ENCODE results near the gene F2.
"Not testable (repeated sequence)": the region's sequence is repeated elsewhere in the genome, so short reads cannot be mapped to it uniquely, and the experiment has no call there.

Gene F2

GRCh38 chr11:46719048-46719542, at the start of gene F2:
Gene F2, plus strand, starts transcription at chr11:46719213. Its CDS starts 23 bp downstream, at chr11:46719236.
- no peak for DNase-seq

GRCh38 chr11:46669711-46670139, 49.3 kb upstream of the F2 start:
- no peak for DNase-seq

GRCh38 chr11:46670521-46670920, 48.5 kb upstream of the F2 start:
- DNase-seq, result not testable (repeated sequence)

GRCh38 chr11:46671958-46672315, 47.1 kb upstream of the F2 start:
- DNase-seq, result no peak

- no peak for DNase-seq
Observed at GRCh38 chr11:46672381-46672839, 46.6 kb upstream of the F2 start.

- no peak for DNase-seq
Observed at GRCh38 chr11:46673713-46674462, 45.1 kb upstream of the F2 start.

GRCh38 chr11:46674463-46675287, 44.3 kb upstream of the F2 start:
- DNase-seq, result no peak

- DNase-seq, result no peak
Observed at GRCh38 chr11:46675288-46675851, 43.6 kb upstream of the F2 start.

- no peak for DNase-seq
Observed at GRCh38 chr11:46675949-46676348, 43.1 kb upstream of the F2 start.

- no peak for DNase-seq
Observed at GRCh38 chr11:46676436-46677158, 42.4 kb upstream of the F2 start.

- no peak for DNase-seq
Observed at GRCh38 chr11:46677169-46677568, 41.8 kb upstream of the F2 start.

- DNase-seq, result no peak
Observed at GRCh38 chr11:46677991-46678740, 40.8 kb upstream of the F2 start.

GRCh38 chr11:46678741-46679130, 40.3 kb upstream of the F2 start:
- no peak for DNase-seq

GRCh38 chr11:46679241-46680163, 39.5 kb upstream of the F2 start:
- DNase-seq, result no peak

- DNase-seq, result no peak
Observed at GRCh38 chr11:46680164-46680760, 38.8 kb upstream of the F2 start.

- DNase-seq, result no peak
Observed at GRCh38 chr11:46680815-46681214, 38.2 kb upstream of the F2 start.

- DNase-seq, result no peak
Observed at GRCh38 chr11:46681814-46682213, 37.2 kb upstream of the F2 start.

GRCh38 chr11:46682773-46683752, 36.0 kb upstream of the F2 start:
- DNase-seq, result no peak

GRCh38 chr11:46684367-46684766, 34.6 kb upstream of the F2 start:
- no peak for DNase-seq

All from NCI-H1417 treated with DMSO at 0.1 percent for 48 hours (cell line).